Spleen (tissue), 7 donors: ENCODE data around the gene TTC7B.

Experiments used
- POLR2A ChIP-seq, 3 donors: fragments of 450-650 bp; IDR thresholded peaks; one replicate each; pipeline ENCODE4 v1.5.1; 2017; ENCODE audit warnings: antibody characterized with exemption in 3 of 3, mild to moderate bottlenecking in 1 of 3
- TF ChIP-seq, protein P1 (sequence below), 11 experiments: fragments of 200-600 bp in 7 of 11; fragments of 450-650 bp in 4 of 11; sonication (generic) in 4 of 11; IDR thresholded peaks in 8 of 11; conservative IDR thresholded peaks in 3 of 11; 1 replicate in 7 of 11; 2 replicates in 4 of 11; pipeline versions ENCODE4 v1.4.0 to v1.8.0; 2016 to 2021; ENCODE audit warnings: antibody characterized with exemption in 11 of 11, inconsistent platforms in 4 of 11, mild to moderate bottlenecking in 1 of 11
- donor health status: DM: no; HTN: no; CAD: no; lungs with moderate emphysema.
- donor health status: DM: no; HTN: no; CAD: no.
- donor health status: DM: no; HTN: no; CAD: no.

DNA sequence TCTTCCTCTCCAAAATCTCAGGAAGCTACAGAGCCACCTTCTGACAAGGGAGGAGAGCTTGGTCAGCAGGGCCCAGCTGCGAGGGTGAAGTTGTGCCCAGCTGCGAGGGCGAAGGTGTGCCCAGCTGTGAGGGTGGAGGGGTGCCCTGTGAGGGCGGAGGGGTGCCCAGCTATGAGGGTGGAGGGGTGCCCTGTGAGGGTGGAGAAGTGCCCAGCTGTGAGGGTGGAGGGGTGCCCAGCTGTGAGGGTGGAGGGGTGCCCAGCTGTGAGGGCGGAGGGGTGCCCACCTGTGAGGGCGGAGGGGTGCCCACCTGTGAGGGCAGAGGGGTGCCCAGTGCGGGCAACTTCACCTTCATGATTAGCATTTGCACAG, 20.4 kb upstream of the TTC7B start:
- TF ChIP-seq, protein P1, sequence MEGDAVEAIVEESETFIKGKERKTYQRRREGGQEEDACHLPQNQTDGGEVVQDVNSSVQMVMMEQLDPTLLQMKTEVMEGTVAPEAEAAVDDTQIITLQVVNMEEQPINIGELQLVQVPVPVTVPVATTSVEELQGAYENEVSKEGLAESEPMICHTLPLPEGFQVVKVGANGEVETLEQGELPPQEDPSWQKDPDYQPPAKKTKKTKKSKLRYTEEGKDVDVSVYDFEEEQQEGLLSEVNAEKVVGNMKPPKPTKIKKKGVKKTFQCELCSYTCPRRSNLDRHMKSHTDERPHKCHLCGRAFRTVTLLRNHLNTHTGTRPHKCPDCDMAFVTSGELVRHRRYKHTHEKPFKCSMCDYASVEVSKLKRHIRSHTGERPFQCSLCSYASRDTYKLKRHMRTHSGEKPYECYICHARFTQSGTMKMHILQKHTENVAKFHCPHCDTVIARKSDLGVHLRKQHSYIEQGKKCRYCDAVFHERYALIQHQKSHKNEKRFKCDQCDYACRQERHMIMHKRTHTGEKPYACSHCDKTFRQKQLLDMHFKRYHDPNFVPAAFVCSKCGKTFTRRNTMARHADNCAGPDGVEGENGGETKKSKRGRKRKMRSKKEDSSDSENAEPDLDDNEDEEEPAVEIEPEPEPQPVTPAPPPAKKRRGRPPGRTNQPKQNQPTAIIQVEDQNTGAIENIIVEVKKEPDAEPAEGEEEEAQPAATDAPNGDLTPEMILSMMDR (IDR thresholded peaks at IDR 0.05 in 8 of 11, conservative IDR thresholded peaks at IDR 0.05 in 3 of 11) = no peak
- TF ChIP-seq POLR2A (IDR thresholded peaks at IDR 0.05) = no peak
